Stimulated activated naive CD8-positive, alpha-beta T cell treated with anti-CD3 and anti-CD28 coated beads, Interleukin-15, Interleukin-2, amounts not matched to agents 100 U/mL and 50 U/mL, for 24 hours (primary cell): Measurements from ENCODE around the gene S1PR4.
A peak's percentile ranks its signal among the peaks of the same experiment; 100 is the strongest.
"Not testable (repeated sequence)": the region's sequence is repeated elsewhere in the genome, so short reads cannot be mapped to it uniquely, and the experiment has no call there.

Source experiments
- ATAC-seq: fragments of 150-1000 bp; cut with Tn5 transposase; one replicate; pipeline ENCODE4 v1.10.0; 2021
- DNase-seq: peaks from one replicate; pipeline ENCODE4 v3.0.0; 2021

S1PR4 gene

GRCh38 chr19:3179739-3180293 lies 1.2 kb downstream of the S1PR4 start:
- DNase-seq (peak; percentile 61), ATAC-seq (peak; percentile 24)

GRCh38 chr19:3183721-3184641 lies 5.4 kb downstream of the S1PR4 start:
- DNase-seq, result no peak
- no peak for ATAC-seq

- ATAC-seq, result peak; percentile 19
- peak; percentile 70 for DNase-seq
These were observed 6.4 kb downstream of the S1PR4 start for GRCh38 chr19:3184847-3185460.

GRCh38 chr19:3185461-3186159 lies 7.0 kb downstream of the S1PR4 start, which contains the start of gene NCLN:
TSS of gene NCLN (plus strand) at chr19:3185930. CDS start at chr19:3186031, 101 bp downstream.
- DNase-seq, result peak; percentile 96
- ATAC-seq, result peak; percentile 91

DNA sequence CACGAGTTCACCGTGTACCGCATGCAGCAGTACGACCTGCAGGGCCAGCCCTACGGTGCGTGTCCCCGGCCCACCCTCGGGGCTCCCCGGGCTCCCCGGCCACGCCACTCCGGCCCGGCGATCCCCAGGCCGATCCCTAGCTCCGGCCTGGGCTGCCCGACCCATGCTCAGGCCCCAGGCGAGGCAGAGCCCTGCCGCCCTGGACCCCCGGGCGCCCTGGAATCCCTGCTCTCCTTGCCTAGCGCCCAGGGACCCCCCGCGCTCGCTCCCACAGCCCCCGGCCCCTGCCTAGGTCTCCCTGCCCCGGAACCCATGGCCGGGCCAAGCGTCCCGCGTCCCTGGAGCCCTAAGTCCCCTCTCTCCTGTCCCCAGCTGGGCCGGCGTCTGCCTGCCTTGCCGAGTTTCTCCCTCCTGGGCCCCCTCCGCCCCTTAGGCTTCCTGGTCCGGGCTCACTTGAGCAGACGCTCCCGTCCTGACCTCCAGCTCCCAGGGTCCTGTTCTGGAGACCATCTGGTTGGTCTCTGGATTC lies 7.7 kb downstream of the S1PR4 start:
- DNase-seq, result no peak
- peak; percentile 30 for ATAC-seq

DNA sequence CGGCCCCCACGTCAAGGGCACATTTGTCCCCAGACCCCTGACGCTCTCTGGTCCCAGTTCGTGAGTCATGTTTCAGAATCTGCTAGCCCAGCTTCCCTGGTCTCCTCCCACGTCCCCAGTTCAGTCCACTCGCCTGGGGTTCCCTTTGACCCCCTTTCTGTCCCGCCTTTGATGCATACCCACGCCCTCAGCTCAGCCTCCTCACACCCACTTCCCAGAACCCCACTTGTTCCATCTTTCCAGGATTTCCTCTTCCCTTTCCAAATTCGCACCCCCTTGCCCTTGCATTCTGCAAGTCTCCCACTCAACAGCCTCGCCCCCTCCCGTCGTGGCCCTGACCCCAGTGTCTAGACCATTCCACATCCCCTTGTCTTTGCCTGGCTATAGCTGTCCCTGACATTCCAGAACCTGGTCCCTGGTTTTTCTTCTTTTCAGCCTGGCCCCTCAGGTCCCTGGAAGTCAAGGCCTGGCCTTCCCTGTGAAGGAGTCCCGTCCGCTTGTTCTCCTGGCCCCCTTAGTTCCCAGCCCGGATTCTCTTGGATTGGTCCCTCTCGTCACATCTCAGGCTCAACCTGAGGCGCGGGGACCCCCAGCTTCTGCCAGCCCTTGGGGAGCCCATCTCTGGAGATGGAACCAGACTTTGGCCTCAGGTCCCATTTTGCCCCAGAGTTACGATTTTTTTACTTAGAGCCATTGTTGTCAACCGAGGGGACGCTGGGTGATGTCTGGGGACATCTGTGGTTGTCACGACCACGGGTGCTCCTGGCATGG lies 8.5 kb downstream of the S1PR4 start:
- DNase-seq (no peak), ATAC-seq (no peak)

DNA sequence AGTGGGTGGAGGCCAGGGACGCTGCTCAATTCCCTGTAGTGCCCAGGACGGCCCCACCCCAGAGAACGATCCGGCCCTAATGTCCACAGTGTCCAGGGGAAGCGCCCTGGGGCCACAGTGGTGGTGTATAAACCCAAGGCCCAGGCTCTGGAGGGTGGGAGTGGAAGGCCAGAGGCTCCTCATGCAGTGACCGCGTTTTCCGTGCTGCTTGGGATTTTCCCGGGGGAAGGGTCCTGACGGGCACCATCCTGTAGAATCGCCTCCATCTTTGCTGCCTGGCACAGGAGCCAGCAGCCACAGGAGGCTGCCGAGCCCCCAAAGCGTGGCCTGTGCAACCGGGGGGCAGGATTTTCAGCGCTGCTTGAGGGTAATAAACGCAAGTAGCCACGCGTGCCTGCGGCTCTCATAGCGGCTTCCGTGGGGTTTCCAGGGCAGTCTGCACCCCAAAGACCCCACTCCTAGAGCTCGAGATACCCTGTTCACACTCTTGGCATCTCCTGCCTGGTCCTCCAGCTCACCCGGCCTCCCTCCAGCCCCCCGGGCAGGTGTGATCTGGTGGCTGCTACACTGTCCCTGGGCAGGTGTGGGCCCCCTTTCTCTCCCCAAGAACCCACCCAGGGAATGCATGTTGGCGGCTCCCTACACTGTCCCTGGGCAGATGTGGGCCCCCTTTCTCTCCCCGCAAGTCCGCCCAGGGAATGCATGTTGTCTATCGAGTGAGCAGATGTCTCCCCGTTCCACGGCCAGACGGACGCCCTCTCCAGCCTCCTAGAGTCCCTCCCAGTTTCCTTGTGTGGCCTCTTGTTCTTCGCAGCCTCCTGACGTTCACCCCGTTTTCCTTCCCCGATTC lies 9.3 kb downstream of the S1PR4 start:
- DNase-seq, result no peak
- no peak for ATAC-seq

GRCh38 chr19:3188627-3189596 lies 10.3 kb downstream of the S1PR4 start:
- ATAC-seq, result no peak
- no peak for DNase-seq

GRCh38 chr19:3189702-3190469 lies 11.3 kb downstream of the S1PR4 start:
- ATAC-seq (no peak), DNase-seq (no peak)

DNA sequence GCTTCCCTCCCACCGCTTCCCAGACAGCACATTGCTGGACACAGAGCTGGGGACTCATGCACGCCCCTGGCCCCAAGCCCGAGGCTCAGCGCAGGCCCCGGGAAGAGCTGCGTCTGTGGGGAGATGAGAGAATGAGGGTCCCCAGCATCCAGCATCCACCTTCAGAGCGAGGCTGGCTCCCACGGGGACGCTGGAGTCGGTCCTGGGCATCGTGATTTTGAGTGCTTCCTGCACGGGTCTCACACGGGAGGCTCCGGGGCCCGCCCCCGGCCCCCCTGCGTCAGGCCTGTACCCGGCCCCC lies 11.9 kb downstream of the S1PR4 start:
- ATAC-seq (no peak), DNase-seq (no peak)

DNA sequence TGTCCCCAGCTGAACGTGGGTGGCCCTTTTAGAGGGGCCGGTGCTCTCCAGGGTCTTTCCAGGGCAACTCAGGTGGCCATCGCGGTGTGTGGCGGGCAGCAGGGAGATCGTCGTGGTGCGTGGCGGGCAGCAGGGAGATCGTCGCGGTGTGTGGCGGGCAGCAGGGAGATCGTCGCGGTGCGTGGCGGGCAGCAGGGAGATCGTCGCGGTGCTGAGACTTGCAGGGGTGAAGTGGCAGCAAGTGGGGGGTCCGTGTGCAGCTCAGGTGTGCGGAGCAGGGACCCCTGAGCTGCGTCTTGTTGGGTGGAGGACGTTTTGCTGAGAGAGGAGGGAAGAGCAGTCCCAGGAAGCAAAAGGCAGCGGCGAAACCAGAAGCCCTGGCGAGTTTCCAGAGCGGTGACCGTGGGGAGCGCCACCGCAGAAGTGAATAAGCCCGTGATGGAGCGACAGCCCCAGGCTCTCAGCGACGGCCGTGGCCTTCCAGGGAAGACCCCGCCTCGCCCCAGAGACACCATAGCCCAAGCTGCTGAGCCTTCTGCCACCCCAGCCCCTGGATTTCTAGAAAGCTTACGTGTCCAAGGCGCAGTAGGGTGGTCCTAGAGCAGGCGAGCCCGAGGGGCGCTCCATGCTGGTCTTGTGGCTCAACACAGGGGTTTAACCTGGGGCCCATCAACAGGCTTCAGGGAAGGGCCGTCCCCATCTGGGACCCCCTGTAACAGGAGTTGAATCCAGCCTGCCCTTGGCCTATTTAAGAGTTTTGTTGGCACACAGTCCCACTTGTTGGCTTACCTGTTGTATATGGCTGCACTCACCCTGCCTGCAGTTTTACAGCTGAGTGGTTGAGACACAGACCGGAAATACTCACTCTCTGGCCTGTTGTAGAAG lies 12.6 kb downstream of the S1PR4 start:
- ATAC-seq, result no peak
- DNase-seq, result no peak

DNA sequence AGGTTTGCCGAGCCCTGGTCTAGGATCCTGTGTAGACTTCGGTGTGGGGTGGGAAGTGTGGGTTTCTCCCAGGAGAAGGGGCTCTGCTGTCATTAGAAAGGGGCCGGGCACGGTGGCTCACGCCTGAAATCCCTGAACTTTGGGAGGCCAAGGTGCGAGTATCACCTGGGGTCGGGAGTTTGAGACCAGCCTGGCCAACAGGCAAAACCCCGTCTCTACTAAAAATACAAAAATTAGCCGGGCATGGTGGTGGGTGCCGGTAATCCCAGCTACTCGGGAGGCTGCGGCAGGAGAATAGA lies 13.2 kb downstream of the S1PR4 start:
- DNase-seq, ATAC-seq: not testable (repeated sequence)

DNA sequence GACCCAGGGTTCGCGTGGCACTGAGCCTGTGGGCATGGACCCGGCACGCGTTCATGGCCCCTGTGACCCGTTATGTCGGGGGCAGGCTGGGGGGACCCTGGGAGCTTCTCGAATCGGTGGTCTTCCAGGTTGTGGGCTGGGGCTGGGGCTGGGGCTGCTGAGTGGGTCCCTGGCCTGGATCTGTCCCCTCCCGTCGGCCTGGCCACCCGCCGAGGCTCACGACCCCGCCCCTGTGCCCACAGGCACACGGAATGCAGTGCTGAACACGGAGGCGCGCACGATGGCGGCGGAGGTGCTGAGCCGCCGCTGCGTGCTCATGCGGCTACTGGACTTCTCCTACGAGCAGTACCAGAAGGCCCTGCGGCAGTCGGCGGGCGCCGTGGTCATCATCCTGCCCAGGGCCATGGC lies 13.7 kb downstream of the S1PR4 start:
- ATAC-seq (no peak), DNase-seq (no peak)

DNA sequence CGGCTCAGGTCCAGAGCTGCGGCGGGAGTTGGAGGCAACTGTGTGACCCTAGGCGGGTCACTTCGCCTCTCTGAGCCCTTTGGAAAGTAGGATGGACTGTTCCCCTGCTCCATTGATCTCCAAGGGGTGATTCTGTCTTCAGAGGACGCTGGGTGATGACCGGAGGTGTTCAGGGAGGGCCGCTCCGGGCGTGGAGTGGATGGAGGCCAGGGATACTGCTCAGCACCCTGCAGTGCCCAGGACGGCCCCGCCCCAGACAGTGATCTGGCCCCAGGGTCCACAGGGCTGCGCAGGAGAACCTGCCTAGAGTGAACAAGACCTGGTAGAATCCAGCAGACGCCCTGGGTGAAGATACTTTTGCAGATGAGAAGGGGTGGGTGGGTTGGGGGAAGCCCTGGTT lies 14.1 kb downstream of the S1PR4 start:
- ATAC-seq, result no peak
- no peak for DNase-seq

GRCh38 chr19:3193256-3194105 lies 14.9 kb downstream of the S1PR4 start:
- ATAC-seq (no peak), DNase-seq (no peak)

- ATAC-seq (no peak), DNase-seq (no peak)
These were observed 15.8 kb downstream of the S1PR4 start for GRCh38 chr19:3194106-3195087.
